Sigmoid colon (tissue), 7 donors: Measurements from ENCODE around the gene CTH. TPM values are rescaled to one million over a fixed set of nuclear protein-coding genes. Genes with fewer than 3 reads are reported as not detected.
"Not testable (repeated sequence)": the region's sequence is repeated elsewhere in the genome, so short reads cannot be mapped to it uniquely, and the experiment has no call there.

Experiments used
- DNase-seq: peaks from one replicate; pipeline ENCODE4 v3.0.0-alpha.2; 2019
- H3K27ac ChIP-seq, 4 donors: fragments of 200-600 bp; sonication (generic); one replicate each; pipeline ENCODE4 v1.5.1; 2016 to 2019; ENCODE audit warnings: mild to moderate bottlenecking in 1 of 4
- H3K27me3 ChIP-seq, 3 donors: fragments of 200-600 bp; sonication (generic); one replicate each; pipeline ENCODE4 v1.5.1; 2019; ENCODE audit warnings: mild to moderate bottlenecking in 1 of 3
- H3K36me3 ChIP-seq, 4 donors: fragments of 200-600 bp; sonication (generic); one replicate each; pipeline ENCODE4 v1.5.1; 2016 to 2019
- H3K4me1 ChIP-seq, 4 donors: fragments of 200-600 bp; sonication (generic); one replicate each; pipeline ENCODE4 v1.5.1; 2017 to 2019
- H3K4me3 ChIP-seq, 4 donors: fragments of 200-600 bp; sonication (generic); one replicate each; pipeline ENCODE4 v1.5.1; 2017 to 2019; ENCODE audit warnings: mild to moderate bottlenecking in 2 of 4, moderate library complexity in 1 of 4
- H3K9me3 ChIP-seq, 4 donors: fragments of 200-600 bp in 3 of 4; sonication (generic) in 3 of 4; one replicate each; pipeline versions ENCODE4 v1.5.1 to v1.6.1; 2013 to 2019
- CTCF ChIP-seq, 4 experiments: fragments of 450-650 bp in 3 of 4; fragments of 200-600 bp in 1 of 4; IDR thresholded peaks; one replicate each; pipeline ENCODE4 v1.5.1; 2016 to 2019; ENCODE audit warnings: antibody characterized with exemption in 4 of 4, mild to moderate bottlenecking in 3 of 4, moderate library complexity in 2 of 4
- EP300 ChIP-seq, 4 donors: sonication (generic); formaldehyde crosslinking; IDR thresholded peaks; one replicate each; pipeline ENCODE4 v1.6.1; 2017; ENCODE audit warnings: antibody characterized with exemption in 4 of 4
- POLR2A ChIP-seq, 2 donors: fragments of 450-650 bp; IDR thresholded peaks; one replicate each; pipeline ENCODE4 v1.6.1; 2016; ENCODE audit warnings: antibody characterized with exemption in 2 of 2, mild to moderate bottlenecking in 2 of 2, moderate library complexity in 2 of 2
- POLR2AphosphoS5 ChIP-seq, 4 donors: sonication (generic); formaldehyde crosslinking; IDR thresholded peaks; one replicate each; pipeline ENCODE4 v1.6.1; 2017; ENCODE audit warnings: antibody characterized with exemption in 4 of 4
- WGBS, 2 donors: extraction: QIAGEN DNeasy Blood & Tissue Kit; methylation state at CpG; one replicate each; pipeline ENCODE4 v1.1.7; 2013; 5-methylcytosine and 5-hydroxymethylcytosine counted together
- intact Hi-C: fragments of 100-400 bp; cut with DNase I; formaldehyde crosslinking; loops from one replicate; pipeline ENCODE4 v1.15.1; 2023
- polyA plus RNA-seq, 3 donors: library from polyadenylated mRNA; stranded (reverse); fragments of 200-250 nt; gene quantifications; one replicate each; pipeline ENCODE4 v1.2.3, GENCODE V29; 2013
- total RNA-seq, 4 donors: library from RNA; depleted of rRNA; stranded (reverse); fragments of >200 nt; gene quantifications; one replicate each; pipeline ENCODE4 v1.1.0, GENCODE V29; 2016
- donor health status: healthy with polysubstance abuse.
- donor health status: Bipolar disorder and iron deficiency.
- donor health status: healthy.

CTH gene
- total and polyA plus RNA-seq, 7 donors, result 1.1 to 5.5 (median 4.6) TPM

GRCh38 chr1:70372426-70372825 lies 38.6 kb upstream of the CTH start:
- no peak for DNase-seq
- TF ChIP-seq POLR2A (IDR thresholded peaks at IDR 0.05) (no peak), POLR2AphosphoS5 (IDR thresholded peaks at IDR 0.05) (no peak), EP300 (IDR thresholded peaks at IDR 0.05) (no peak), CTCF (IDR thresholded peaks at IDR 0.05) (no peak)
- WGBS, 2 donors, result 36 to 75% methylated on average over 4 of the region's 4 CpGs
- Histone ChIP-seq H3K9me3 (no peaks in the 10 kb centered on the region), H3K4me3 (no peak overlapping the region), H3K36me3 (peaks cover 0 to 7% (median 0%) of the 10 kb centered on the region in 4 donors), H3K4me1 (no peaks in the 10 kb centered on the region), H3K27ac (no peak overlapping the region), H3K27me3 (no peaks in the 10 kb centered on the region)
- intact Hi-C loops, result no loop called here

- H3K9me3 ChIP-seq, H3K4me3 ChIP-seq, H3K36me3 ChIP-seq, H3K27ac ChIP-seq, H3K4me1 ChIP-seq, intact Hi-C loops, DNase-seq, H3K27me3 ChIP-seq: not testable (repeated sequence)
- WGBS, 2 donors, result 69 to 88% methylated on average over 2 of the region's 2 CpGs
Measured at GRCh38 chr1:70373580-70373979, 37.5 kb upstream of the CTH start.

DNA sequence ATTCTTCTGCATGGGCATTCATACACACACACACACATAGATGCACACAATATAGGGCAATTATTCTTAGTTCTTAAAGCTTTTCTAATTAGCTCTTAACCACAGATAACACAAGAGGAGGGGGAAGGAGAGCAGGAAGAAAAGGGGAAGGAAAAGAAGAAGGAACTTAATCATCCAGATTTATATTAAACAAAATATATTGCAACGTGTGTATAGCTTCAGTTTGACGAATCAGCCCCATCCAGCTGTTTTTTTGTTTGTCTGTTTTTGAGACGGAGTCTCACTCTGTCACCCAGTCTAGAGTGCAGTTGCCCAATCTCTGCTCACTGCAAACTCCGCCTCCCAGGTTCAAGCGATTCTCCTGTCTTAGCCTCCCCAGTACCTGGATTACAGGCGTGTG lies 34.9 kb upstream of the CTH start:
- DNase-seq, result no peak
- H3K9me3 ChIP-seq, result no peaks in the 10 kb centered on the region
- H3K27ac ChIP-seq, result no peak overlapping the region
- 69 to 72% methylated on average over 6 of the region's 6 CpGs for WGBS, 2 donors
- no peaks in the 10 kb centered on the region for H3K36me3 ChIP-seq
- no peaks in the 10 kb centered on the region for H3K27me3 ChIP-seq
- intact Hi-C loops, result no loop called here
- no peak overlapping the region for H3K4me3 ChIP-seq
- no peak for TF ChIP-seq POLR2AphosphoS5 (IDR thresholded peaks at IDR 0.05)
- TF ChIP-seq CTCF (IDR thresholded peaks at IDR 0.05), result no peak
- no peak for TF ChIP-seq EP300 (IDR thresholded peaks at IDR 0.05)
- no peaks in the 10 kb centered on the region for H3K4me1 ChIP-seq

DNA sequence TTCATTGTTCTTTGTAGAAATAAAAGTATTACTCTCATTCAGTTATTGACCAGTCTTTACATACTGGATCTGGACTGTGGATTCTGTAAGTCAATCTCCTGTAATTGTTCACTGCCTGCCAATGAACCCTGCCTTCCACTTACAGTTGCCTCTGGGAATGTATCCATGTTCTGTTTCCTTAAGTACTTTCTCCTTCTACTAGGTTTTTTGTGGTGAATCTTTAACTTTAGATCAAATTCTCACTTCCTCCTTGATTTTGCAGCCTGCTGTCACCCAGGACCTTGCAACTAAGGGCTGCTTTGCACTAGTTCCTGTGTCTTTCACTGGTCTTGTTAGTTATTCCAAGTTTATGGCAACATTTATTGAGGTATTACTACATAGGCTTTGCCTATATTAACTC lies 28.4 kb upstream of the CTH start:
- no peaks in the 10 kb centered on the region for H3K4me1 ChIP-seq
- H3K4me3 ChIP-seq, result no peak overlapping the region
- H3K27ac ChIP-seq, result no peak overlapping the region
- H3K36me3 ChIP-seq, result no peaks in the 10 kb centered on the region
- no peak for DNase-seq
- intact Hi-C loops, result no loop called here
- H3K27me3 ChIP-seq, result no peaks in the 10 kb centered on the region
- H3K9me3 ChIP-seq, result no peaks in the 10 kb centered on the region
- TF ChIP-seq POLR2A (IDR thresholded peaks at IDR 0.05), result no peak
- TF ChIP-seq CTCF (IDR thresholded peaks at IDR 0.05), result no peak
- TF ChIP-seq EP300 (IDR thresholded peaks at IDR 0.05), result no peak
- TF ChIP-seq POLR2AphosphoS5 (IDR thresholded peaks at IDR 0.05), result no peak

- H3K27ac ChIP-seq, result no peak overlapping the region
- intact Hi-C loops, result no loop called here
- TF ChIP-seq POLR2A (IDR thresholded peaks at IDR 0.05) (no peak), CTCF (IDR thresholded peaks at IDR 0.05) (no peak), POLR2AphosphoS5 (IDR thresholded peaks at IDR 0.05) (no peak), EP300 (IDR thresholded peaks at IDR 0.05) (no peak)
- WGBS, 2 donors, result 85 to 87% methylated on average over 3 of the region's 3 CpGs
- H3K36me3 ChIP-seq, result no peaks in the 10 kb centered on the region
- H3K9me3 ChIP-seq, result no peaks in the 10 kb centered on the region
- H3K27me3 ChIP-seq, result no peaks in the 10 kb centered on the region
- H3K4me3 ChIP-seq, result no peak overlapping the region
- H3K4me1 ChIP-seq, result no peaks in the 10 kb centered on the region
- DNase-seq, result no peak
Measured at GRCh38 chr1:70383483-70383882, 27.6 kb upstream of the CTH start.
